HepG2 (cell line): ENCODE results near the gene SIN3A. TPM values are rescaled to one million over a fixed set of nuclear protein-coding genes. Genes with fewer than 3 reads are reported as not detected.

Experiments used
- E2F1 ChIP-seq: sonication (generic); formaldehyde crosslinking; IDR thresholded peaks from 2 replicates; pipeline ENCODE4 v1.5.0; 2020; ENCODE audit warnings: missing genetic modification reagents
- FOXO4 ChIP-seq: sonication (generic); formaldehyde crosslinking; conservative IDR thresholded peaks from 2 replicates; pipeline ENCODE4 v1.8.1; 2023; ENCODE audit warnings: missing genetic modification reagents
- HDAC2 ChIP-seq: sonication (generic); formaldehyde crosslinking; IDR thresholded peaks from 2 replicates; pipeline ENCODE4 v1.4.0; 2020; ENCODE audit warnings: missing genetic modification reagents
- PAWR ChIP-seq: sonication (generic); formaldehyde crosslinking; IDR thresholded peaks from 2 replicates; pipeline ENCODE4 v1.4.0; 2020; ENCODE audit warnings: missing genetic modification reagents, mild to moderate bottlenecking, borderline replicate concordance
- PLRG1 ChIP-seq: fragments of 450-650 bp; conservative IDR thresholded peaks from 2 replicates; pipeline ENCODE4 v1.6.1; 2016
- RXRB ChIP-seq: IDR thresholded peaks from 2 replicates; pipeline ENCODE4 v1.6.1; 2016; ENCODE audit warnings: borderline replicate concordance, missing genetic modification reagents, missing compliant biosample characterization
- SAFB2 ChIP-seq: sonication (generic); formaldehyde crosslinking; IDR thresholded peaks from 2 replicates; pipeline ENCODE4 v1.5.1; 2020; ENCODE audit warnings: missing genetic modification reagents, low read depth, mild to moderate bottlenecking, borderline replicate concordance
- YEATS2 ChIP-seq: sonication (generic); formaldehyde crosslinking; IDR thresholded peaks from 2 replicates; pipeline ENCODE4 v1.4.0; 2020; ENCODE audit warnings: missing genetic modification reagents, borderline replicate concordance
- ZBTB1 ChIP-seq: sonication (generic); formaldehyde crosslinking; IDR thresholded peaks from 2 replicates; pipeline ENCODE4 v1.4.0; 2020; ENCODE audit warnings: missing genetic modification reagents, borderline replicate concordance
- ZKSCAN1 ChIP-seq: fragments of 150-350 bp; IDR thresholded peaks from 2 replicates; pipeline ENCODE4 v1.6.1; 2014; ENCODE audit warnings: low read length
- ZMAT3 ChIP-seq: sonication (generic); formaldehyde crosslinking; conservative IDR thresholded peaks from 2 replicates; pipeline ENCODE4 v1.7.0; 2021; ENCODE audit warnings: missing genetic modification reagents
- ZNF225 ChIP-seq: sonication (generic); formaldehyde crosslinking; IDR thresholded peaks from 2 replicates; pipeline ENCODE4 v1.4.0; 2020; ENCODE audit warnings: mild to moderate bottlenecking, missing genetic modification reagents
- ZNF274 ChIP-seq: sonication (generic); formaldehyde crosslinking; IDR thresholded peaks from 2 replicates; pipeline ENCODE4 v1.5.1; 2020; ENCODE audit warnings: mild to moderate bottlenecking, missing genetic modification reagents
- ZNF329 ChIP-seq: sonication (generic); formaldehyde crosslinking; IDR thresholded peaks from 2 replicates; pipeline ENCODE4 v1.9.0; 2021; ENCODE audit warnings: low read depth, mild to moderate bottlenecking, missing genetic modification reagents
- ZNF441 ChIP-seq: sonication (generic); formaldehyde crosslinking; IDR thresholded peaks from 2 replicates; pipeline ENCODE4 v1.7.0; 2021; ENCODE audit warnings: missing genetic modification reagents, borderline replicate concordance
- ZNF451 ChIP-seq: sonication (generic); formaldehyde crosslinking; IDR thresholded peaks from 2 replicates; pipeline ENCODE4 v1.5.0; 2020; ENCODE audit warnings: mild to moderate bottlenecking, missing genetic modification reagents
- ZNF564 ChIP-seq: sonication (generic); formaldehyde crosslinking; IDR thresholded peaks from 2 replicates; pipeline ENCODE4 v1.8.1; 2023; ENCODE audit warnings: mild to moderate bottlenecking, missing genetic modification reagents
- polyA plus RNA-seq, 8 experiments: library from polyadenylated mRNA; depleted of rRNA in 3 of 8; stranded (reverse) in 7 of 8; unstranded in 1 of 8; fragments of >200 nt; fragmentation: Illumina TruSeq in 4 of 8; extraction: Trizol in 4 of 8; gene quantifications; 2 replicates each; pipeline versions ENCODE4 v1.2.1 to v1.2.3, GENCODE V29; 2011 to 2016; ENCODE audit warnings: low read depth in 4 of 8, missing spikeins in 1 of 8, mixed read lengths in 1 of 8; ENCODE audit not compliant: insufficient read depth in 1 of 8
- total RNA-seq, 5 experiments: library from RNA; depleted of rRNA; stranded (reverse); fragments of >200 nt; fragmentation: Illumina TruSeq; extraction: Trizol; gene quantifications; 2 replicates each; pipeline ENCODE4 v1.2.3, GENCODE V29; 2016; ENCODE audit warnings: low read depth in 1 of 5
- TF ChIP-seq, protein P1 (sequence below): sonication (generic); formaldehyde crosslinking; IDR thresholded peaks from 2 replicates; pipeline ENCODE4 v1.4.0; 2020; ENCODE audit warnings: mild to moderate bottlenecking, missing genetic modification reagents
- TF ChIP-seq, protein P2 (sequence below): sonication (generic); formaldehyde crosslinking; IDR thresholded peaks from 2 replicates; pipeline ENCODE4 v1.4.0; 2020; ENCODE audit warnings: missing genetic modification reagents
- TF ChIP-seq, protein P3 (sequence below): sonication (generic); formaldehyde crosslinking; IDR thresholded peaks from 2 replicates; pipeline ENCODE4 v1.4.0; 2020; ENCODE audit warnings: missing genetic modification reagents, mild to moderate bottlenecking, borderline replicate concordance
- TF ChIP-seq, protein P4 (sequence below): sonication (generic); formaldehyde crosslinking; IDR thresholded peaks from 2 replicates; pipeline ENCODE4 v1.8.1; 2023; ENCODE audit warnings: missing genetic modification reagents, mild to moderate bottlenecking, borderline replicate concordance

Gene SIN3A
- total and polyA plus RNA-seq, 2 of the 13 experiments (the other 11 are each of a cell fraction or from before 2014, with no cell fraction given), result 16.1 to 28.1 TPM

- TF ChIP-seq FOXO4 (CRISPR knock-in tag), result no peak
- 0 out of 2 replicates have a peak, but pooled peaks have one; percentile 46 for TF ChIP-seq ZNF329
- TF ChIP-seq ZKSCAN1, result no peak
- peak; percentile 54; the same call in 1 of the 2 replicates for TF ChIP-seq ZNF225 (CRISPR knock-in tag)
- no peak for TF ChIP-seq ZBTB1
- TF ChIP-seq ZNF451 (CRISPR knock-in tag), result peak; percentile 64; the same call in 1 of the 2 replicates
- TF ChIP-seq, protein P1, sequence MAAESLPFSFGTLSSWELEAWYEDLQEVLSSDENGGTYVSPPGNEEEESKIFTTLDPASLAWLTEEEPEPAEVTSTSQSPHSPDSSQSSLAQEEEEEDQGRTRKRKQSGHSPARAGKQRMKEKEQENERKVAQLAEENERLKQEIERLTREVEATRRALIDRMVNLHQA, result no peak
- peak; percentile 77; the same call in 1 of the 2 replicates for TF ChIP-seq RXRB (CRISPR knock-in tag)
- peak; percentile 97 for TF ChIP-seq E2F1 (CRISPR knock-in tag)
- TF ChIP-seq, protein P2, sequence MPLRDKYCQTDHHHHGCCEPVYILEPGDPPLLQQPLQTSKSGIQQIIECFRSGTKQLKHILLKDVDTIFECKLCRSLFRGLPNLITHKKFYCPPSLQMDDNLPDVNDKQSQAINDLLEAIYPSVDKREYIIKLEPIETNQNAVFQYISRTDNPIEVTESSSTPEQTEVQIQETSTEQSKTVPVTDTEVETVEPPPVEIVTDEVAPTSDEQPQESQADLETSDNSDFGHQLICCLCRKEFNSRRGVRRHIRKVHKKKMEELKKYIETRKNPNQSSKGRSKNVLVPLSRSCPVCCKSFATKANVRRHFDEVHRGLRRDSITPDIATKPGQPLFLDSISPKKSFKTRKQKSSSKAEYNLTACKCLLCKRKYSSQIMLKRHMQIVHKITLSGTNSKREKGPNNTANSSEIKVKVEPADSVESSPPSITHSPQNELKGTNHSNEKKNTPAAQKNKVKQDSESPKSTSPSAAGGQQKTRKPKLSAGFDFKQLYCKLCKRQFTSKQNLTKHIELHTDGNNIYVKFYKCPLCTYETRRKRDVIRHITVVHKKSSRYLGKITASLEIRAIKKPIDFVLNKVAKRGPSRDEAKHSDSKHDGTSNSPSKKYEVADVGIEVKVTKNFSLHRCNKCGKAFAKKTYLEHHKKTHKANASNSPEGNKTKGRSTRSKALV (CRISPR knock-in tag), result no peak
- TF ChIP-seq PAWR (CRISPR knock-in tag), result no peak
- TF ChIP-seq, protein P3, sequence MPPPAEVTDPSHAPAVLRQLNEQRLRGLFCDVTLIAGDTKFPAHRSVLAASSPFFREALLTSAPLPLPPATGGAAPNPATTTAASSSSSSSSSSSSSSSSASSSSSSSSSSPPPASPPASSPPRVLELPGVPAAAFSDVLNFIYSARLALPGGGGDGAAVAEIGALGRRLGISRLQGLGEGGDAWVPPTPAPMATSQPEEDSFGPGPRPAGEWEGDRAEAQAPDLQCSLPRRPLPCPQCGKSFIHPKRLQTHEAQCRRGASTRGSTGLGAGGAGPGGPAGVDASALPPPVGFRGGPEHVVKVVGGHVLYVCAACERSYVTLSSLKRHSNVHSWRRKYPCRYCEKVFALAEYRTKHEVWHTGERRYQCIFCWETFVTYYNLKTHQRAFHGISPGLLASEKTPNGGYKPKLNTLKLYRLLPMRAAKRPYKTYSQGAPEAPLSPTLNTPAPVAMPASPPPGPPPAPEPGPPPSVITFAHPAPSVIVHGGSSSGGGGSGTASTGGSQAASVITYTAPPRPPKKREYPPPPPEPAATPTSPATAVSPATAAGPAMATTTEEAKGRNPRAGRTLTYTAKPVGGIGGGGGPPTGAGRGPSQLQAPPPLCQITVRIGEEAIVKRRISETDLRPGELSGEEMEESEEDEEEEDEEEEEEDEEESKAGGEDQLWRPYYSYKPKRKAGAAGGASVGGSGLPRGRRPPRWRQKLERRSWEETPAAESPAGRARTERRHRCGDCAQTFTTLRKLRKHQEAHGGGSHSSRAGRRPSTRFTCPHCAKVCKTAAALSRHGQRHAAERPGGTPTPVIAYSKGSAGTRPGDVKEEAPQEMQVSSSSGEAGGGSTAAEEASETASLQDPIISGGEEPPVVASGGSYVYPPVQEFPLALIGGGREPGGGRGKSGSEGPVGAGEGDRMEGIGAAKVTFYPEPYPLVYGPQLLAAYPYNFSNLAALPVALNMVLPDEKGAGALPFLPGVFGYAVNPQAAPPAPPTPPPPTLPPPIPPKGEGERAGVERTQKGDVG (CRISPR knock-in tag), result 0 out of 2 replicates have a peak, but pooled peaks have one; percentile 20
- no peak for TF ChIP-seq PLRG1
- TF ChIP-seq HDAC2, result peak; percentile 90
- TF ChIP-seq ZNF564 (CRISPR knock-in tag), result no peak; the same call in 1 of the 2 replicates
- peak; percentile 66; the same call in 1 of the 2 replicates for TF ChIP-seq ZNF441 (CRISPR knock-in tag)
- peak; percentile 40; the same call in 1 of the 2 replicates for TF ChIP-seq ZNF274 (CRISPR knock-in tag)
- TF ChIP-seq, protein P4, sequence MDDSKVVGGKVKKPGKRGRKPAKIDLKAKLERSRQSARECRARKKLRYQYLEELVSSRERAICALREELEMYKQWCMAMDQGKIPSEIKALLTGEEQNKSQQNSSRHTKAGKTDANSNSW (CRISPR knock-in tag), result no peak
- TF ChIP-seq YEATS2 (CRISPR knock-in tag), result peak; percentile 97
- peak; percentile 84; the same call in 1 of the 2 replicates for TF ChIP-seq ZMAT3 (CRISPR knock-in tag)
- peak; percentile 59; the same call in 1 of the 2 replicates for TF ChIP-seq SAFB2
Observed at GRCh38 chr15:75335705-75336355, 115.7 kb downstream of the SIN3A start, which contains the start of gene COMMD4 (continued).
